ENCODE results near the gene GRK4. TPM values are rescaled to one million over a fixed set of nuclear protein-coding genes. Genes with fewer than 3 reads are reported as not detected.

Gene GRK4
- polyA plus RNA-seq, 1 experiment, result 3.7 TPM

GRCh38 chr4:2929469-2929868, 33.9 kb upstream of the GRK4 start:
- H3K9me3 ChIP-seq (ENCODE audit: control insufficient read depth, insufficient read depth, low read length), result no peaks in the 10 kb centered on the region; the same call in 1 of the 2 replicates
- DNase-seq (ENCODE audit: low read depth, low spot score), result no peak
- ChIA-PET CTCF (no interaction called here), POLR2A (no interaction called here)
- no peak overlapping the region for H3K4me3 ChIP-seq (ENCODE audit: low read depth, low read length)
- no peaks in the 10 kb centered on the region for H3K27me3 ChIP-seq (ENCODE audit: control insufficient read depth, insufficient read depth, low read length)
- no peak overlapping the region for H3K27ac ChIP-seq (ENCODE audit: low read depth, low read length)
- TF ChIP-seq, protein P1, sequence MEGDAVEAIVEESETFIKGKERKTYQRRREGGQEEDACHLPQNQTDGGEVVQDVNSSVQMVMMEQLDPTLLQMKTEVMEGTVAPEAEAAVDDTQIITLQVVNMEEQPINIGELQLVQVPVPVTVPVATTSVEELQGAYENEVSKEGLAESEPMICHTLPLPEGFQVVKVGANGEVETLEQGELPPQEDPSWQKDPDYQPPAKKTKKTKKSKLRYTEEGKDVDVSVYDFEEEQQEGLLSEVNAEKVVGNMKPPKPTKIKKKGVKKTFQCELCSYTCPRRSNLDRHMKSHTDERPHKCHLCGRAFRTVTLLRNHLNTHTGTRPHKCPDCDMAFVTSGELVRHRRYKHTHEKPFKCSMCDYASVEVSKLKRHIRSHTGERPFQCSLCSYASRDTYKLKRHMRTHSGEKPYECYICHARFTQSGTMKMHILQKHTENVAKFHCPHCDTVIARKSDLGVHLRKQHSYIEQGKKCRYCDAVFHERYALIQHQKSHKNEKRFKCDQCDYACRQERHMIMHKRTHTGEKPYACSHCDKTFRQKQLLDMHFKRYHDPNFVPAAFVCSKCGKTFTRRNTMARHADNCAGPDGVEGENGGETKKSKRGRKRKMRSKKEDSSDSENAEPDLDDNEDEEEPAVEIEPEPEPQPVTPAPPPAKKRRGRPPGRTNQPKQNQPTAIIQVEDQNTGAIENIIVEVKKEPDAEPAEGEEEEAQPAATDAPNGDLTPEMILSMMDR (IDR thresholded peaks at IDR 0.05; ENCODE audit: low read depth, low read length), result no peak

DNA sequence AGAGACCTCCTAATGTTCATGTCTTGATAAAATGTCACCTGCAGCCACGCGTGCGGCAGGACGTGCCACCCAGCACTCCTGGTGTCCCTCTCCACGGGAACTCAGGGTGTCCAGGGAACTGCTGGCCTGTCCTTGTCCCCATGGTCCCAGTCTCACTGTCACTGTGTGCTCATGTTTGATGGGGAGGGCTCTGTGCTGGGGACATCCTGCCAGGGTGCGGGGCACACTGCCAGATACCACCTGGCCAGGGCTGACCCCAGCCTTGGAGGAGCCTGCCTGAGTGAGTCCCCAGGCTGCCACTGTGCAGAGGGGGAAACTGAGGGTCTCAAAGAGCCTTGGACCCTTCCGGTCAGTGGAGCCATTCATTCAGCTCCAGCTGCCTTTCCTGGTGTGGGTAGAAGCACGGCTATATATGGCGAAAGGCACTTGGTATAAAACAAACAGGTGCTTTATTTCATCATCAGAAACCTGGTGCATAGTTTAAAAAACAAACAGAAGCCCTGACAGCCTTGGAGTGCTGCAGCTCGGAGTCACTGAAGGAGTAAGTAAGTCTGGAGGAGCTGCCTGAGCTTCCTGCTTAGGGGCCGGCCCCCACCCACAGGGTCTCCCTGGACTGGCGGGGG, 33.1 kb upstream of the GRK4 start:
- POLR2A ChIA-PET, result interaction anchor here (0.6 kb wide), 1 partner anchor 87 kb away, joined by 3 read pairs; no protein-coding TSS in a partner anchor
- CTCF ChIA-PET, result interaction anchor here (0.8 kb wide), 1 partner anchor 166 kb away, joined by 3 read pairs; no protein-coding TSS in a partner anchor

DNA sequence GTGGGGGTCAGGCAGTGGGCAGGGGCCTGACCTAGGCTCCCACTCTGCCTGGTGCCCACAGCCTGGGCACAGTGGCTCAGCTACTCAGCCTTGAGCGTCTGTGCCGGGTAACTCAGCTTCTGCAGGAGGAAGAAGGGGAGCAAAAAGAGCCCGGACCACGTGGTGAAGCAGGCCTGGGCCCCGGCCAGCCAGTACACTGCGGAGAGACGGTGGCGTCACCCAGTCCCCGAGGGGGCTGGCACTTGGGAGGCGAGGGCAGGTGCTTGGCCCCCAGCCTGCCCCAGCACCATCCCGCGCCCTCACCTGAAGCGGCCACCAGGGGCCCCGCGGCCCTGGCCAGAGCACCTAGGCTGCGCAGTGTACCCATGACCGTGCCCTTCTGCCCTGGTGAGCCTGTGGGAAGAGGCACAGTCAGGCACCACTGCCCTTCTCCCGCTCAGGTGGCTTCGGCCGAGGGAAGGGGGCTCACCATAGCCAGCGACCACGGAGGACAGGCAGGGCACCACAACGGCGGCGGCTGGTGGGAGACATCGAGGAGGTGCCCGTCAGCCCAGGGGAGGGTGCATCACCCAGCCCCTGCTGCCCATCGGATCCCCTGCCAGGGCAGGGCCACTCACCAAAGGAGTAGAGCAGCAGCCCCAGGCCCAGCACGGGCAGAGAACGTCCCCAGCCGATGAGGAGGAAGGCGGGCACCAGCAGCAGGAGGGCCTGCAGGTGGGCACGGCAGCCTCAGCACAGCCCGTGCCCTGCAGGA, 32.4 kb upstream of the GRK4 start:
- Histone ChIP-seq H3K27me3 (ENCODE audit: control insufficient read depth, insufficient read depth, low read length) (no peaks in the 10 kb centered on the region), H3K4me3 (ENCODE audit: low read depth, low read length) (no peak overlapping the region), H3K9me3 (ENCODE audit: control insufficient read depth, insufficient read depth, low read length) (no peaks in the 10 kb centered on the region; the same call in 1 of the 2 replicates), H3K27ac (ENCODE audit: low read depth, low read length) (no peak overlapping the region)
- POLR2A ChIA-PET, result interaction anchor here (0.6 kb wide), 1 partner anchor 88 kb away, joined by 3 read pairs; no protein-coding TSS in a partner anchor
- DNase-seq (ENCODE audit: low read depth, low spot score), result no peak
- TF ChIP-seq, protein P1 (IDR thresholded peaks at IDR 0.05; ENCODE audit: low read depth, low read length), result peak; percentile 18; the same call in 1 of the 2 replicates
- CTCF ChIA-PET, result interaction anchor here (0.8 kb wide), 1 partner anchor 167 kb away, joined by 3 read pairs; no protein-coding TSS in a partner anchor

More for the DNA sequence above, 33.1 kb upstream of the GRK4 start:
- TF ChIP-seq, protein P1 (IDR thresholded peaks at IDR 0.05; ENCODE audit: low read depth, low read length), result no peak
- Histone ChIP-seq H3K9me3 (ENCODE audit: control insufficient read depth, insufficient read depth, low read length) (no peaks in the 10 kb centered on the region; the same call in 1 of the 2 replicates), H3K27ac (ENCODE audit: low read depth, low read length) (no peak overlapping the region), H3K4me3 (ENCODE audit: low read depth, low read length) (no peak overlapping the region), H3K27me3 (ENCODE audit: control insufficient read depth, insufficient read depth, low read length) (no peaks in the 10 kb centered on the region)
- DNase-seq (ENCODE audit: low read depth, low spot score), result no peak

DNA sequence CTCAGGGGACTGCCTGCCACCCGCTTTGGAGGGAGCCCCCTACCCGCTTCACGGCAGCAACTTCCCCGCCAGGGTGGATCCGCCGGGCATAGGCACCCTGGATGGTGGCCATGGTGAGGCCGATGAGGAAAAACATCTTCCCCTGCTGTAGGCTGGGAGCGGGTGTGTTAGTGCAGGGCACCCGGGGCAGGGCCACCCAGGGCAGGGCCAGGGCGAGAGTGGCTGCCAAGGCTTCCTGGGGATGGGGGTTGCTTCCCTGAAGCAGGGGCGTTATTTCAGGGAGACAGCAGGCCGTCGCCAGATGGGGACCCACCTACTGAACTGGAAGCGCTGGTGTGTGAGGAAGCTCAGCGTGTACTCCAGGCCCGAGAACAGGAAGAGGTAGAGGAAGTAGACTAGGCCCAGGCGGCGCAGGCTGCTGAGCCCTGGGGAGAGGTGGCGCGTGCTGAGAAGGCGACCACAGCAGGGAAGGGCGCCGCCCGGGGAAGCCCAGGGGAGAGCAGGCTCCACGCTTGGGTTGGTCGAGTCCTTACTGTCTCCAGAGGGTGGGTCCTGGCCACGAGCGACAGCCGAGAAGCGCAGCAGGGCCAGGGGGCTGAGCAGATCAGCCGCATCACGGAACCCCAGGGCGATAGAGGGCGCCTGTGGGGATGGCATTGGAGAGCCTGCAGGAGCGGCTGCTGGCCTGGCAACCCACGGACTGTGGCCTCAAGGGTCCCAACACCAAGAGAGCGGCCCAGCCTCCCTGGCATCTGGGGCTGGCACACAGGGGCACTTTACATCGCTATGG, 31.7 kb upstream of the GRK4 start:
- no peak overlapping the region for H3K27ac ChIP-seq (ENCODE audit: low read depth, low read length)
- no peaks in the 10 kb centered on the region; the same call in 1 of the 2 replicates for H3K9me3 ChIP-seq (ENCODE audit: control insufficient read depth, insufficient read depth, low read length)
- H3K27me3 ChIP-seq (ENCODE audit: control insufficient read depth, insufficient read depth, low read length), result no peaks in the 10 kb centered on the region
- CTCF ChIA-PET, result no interaction called here
- POLR2A ChIA-PET, result no interaction called here
- H3K4me3 ChIP-seq (ENCODE audit: low read depth, low read length), result no peak overlapping the region
- TF ChIP-seq, protein P1 (IDR thresholded peaks at IDR 0.05; ENCODE audit: low read depth, low read length), result no peak
- DNase-seq (ENCODE audit: low read depth, low spot score), result no peak

Data from AG04450 (cell line).